DMS153 treated with DMSO at 0.1 percent for 48 hours (cell line): ENCODE measurements around the gene PLPPR4.
"Not testable (repeated sequence)": the region's sequence is repeated elsewhere in the genome, so short reads cannot be mapped to it uniquely, and the experiment has no call there.

Source experiments
- DNase-seq: peaks from one replicate; lab custom pipeline; 2025; ENCODE audit not compliant: unreplicated experiment; lab: John Stamatoyannopoulos, UW

The PLPPR4 gene

GRCh38 chr1:99264201-99265021, at the start of gene PLPPR4:
Gene PLPPR4, plus strand, starts transcription at chr1:99264492. Its CDS starts 102 bp downstream, at chr1:99264594.
- DNase-seq = no peak

GRCh38 chr1:99216956-99217355, 47.3 kb upstream of the PLPPR4 start:
- no peak for DNase-seq

GRCh38 chr1:99217599-99217998, 46.7 kb upstream of the PLPPR4 start:
- DNase-seq = no peak

DNA sequence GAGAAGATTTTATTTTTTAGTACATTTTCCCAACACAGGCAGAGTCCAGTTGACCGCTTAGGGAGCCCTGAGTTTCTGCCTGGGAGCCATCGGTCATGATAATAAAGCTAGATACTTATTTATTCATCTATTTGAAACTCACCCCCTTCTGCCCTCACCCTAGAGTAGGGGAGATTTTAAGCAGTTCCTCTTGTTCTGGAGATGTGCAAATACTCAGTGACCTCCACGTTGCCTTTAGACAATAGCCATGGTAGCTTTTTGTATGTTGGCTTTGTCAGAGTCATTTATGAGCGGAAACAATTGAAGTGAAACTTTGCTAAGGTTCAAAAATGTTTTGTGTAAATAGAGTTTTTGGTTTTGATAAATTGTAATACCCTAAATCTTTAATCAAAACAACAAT, 45.7 kb upstream of the PLPPR4 start:
- DNase-seq = no peak

DNA sequence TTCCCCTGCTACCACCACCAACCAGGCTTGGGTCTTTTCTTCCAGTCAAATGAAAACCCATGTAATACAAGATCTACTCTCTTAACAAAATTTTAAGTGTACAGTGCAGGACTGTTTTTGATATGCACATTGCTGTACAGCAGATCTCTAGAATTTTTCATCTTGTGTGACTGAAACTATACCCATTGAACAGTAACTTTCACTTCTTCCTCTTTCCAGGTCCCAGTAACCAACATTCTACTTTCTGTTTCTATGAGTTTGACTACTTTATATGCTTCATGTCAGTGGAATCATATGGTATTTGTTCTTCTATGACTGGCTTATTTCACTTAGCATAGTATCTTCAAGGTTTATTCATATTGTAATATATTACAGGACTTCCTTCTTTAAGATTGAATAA, 45.3 kb upstream of the PLPPR4 start:
- DNase-seq = no peak

GRCh38 chr1:99227056-99227897, 37.0 kb upstream of the PLPPR4 start:
- no peak for DNase-seq

- DNase-seq = no peak
Measured at GRCh38 chr1:99228153-99228552, 36.1 kb upstream of the PLPPR4 start.

DNA sequence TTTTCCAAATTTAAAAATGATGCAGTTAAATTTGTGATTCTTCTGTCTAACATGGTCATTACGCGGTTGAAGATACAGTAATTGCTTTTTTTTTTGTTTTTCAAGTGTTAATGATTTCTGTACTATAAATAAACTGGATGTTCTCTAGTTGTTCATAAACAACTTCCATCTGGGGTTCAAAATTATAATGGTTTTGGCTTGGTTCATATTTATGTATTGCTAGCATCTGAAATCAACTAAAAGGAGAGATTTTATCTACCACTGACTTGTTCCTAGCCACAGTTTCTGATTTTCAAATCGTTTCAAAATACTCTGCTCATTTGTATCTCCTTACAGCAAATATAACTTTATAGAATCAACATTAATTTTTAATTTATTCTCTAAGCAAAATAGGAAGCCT, 35.2 kb upstream of the PLPPR4 start:
- DNase-seq = no peak

- no peak for DNase-seq
Measured at GRCh38 chr1:99230695-99231094, 33.6 kb upstream of the PLPPR4 start.

DNA sequence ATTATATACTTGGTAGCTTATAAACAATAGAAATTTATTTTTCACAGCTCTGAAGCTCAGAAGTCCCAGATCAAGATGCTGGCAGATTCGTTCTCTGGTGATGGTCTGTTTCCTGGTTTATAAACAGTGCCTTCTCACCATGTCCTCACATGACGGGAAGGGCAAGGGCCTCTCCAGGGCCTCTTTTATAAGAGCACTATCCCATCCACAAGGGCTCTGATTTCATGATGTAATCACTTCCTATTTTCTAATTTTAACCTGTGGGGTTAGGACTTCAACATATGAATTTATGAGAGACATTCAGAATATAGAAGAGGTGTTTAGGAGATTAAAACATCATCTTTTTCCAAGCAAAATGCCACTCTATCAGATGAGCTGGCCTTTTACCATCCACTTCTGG, 32.1 kb upstream of the PLPPR4 start:
- no peak for DNase-seq

DNA sequence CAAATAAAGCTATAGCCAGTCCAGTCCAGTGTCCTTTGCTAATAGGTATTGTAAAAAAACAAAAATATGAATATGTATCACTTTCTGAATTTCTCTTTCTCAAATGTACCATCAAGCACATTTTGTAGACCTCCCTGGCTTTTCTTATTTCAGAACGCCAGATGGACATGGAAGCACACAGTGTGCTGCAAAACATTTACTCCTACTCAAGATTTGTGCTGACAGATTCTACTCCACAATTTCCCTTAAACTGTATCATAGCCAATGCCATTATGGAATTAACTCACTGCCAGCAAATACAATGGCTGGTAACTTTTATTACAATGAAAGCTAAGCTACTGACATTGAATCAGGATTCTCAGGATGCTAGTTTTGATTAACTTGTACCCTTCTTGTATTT, 30.8 kb upstream of the PLPPR4 start:
- no peak for DNase-seq

DNA sequence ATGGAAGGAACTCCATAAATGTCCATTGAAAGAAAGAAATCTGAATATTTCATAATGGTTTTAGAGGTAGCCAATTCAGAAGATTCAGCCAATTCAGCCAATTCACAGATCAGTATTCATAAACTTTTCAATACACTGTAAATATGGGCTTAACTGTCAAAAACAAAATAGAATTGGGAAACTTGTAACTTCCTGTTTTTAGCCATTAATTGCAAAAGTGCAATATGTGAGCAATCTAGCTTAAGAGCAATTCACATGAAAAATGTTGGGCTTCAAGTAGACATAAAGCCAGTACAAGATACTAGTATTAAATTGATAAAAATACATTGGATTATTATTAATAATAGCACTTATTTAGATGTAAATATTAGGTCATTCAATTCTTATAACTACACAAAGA, 27.5 kb upstream of the PLPPR4 start:
- no peak for DNase-seq

GRCh38 chr1:99239690-99240089, 24.6 kb upstream of the PLPPR4 start:
- DNase-seq = no peak

- no peak for DNase-seq
Measured at GRCh38 chr1:99240621-99241020, 23.7 kb upstream of the PLPPR4 start.

GRCh38 chr1:99246152-99246551, 18.1 kb upstream of the PLPPR4 start:
- DNase-seq = no peak

DNA sequence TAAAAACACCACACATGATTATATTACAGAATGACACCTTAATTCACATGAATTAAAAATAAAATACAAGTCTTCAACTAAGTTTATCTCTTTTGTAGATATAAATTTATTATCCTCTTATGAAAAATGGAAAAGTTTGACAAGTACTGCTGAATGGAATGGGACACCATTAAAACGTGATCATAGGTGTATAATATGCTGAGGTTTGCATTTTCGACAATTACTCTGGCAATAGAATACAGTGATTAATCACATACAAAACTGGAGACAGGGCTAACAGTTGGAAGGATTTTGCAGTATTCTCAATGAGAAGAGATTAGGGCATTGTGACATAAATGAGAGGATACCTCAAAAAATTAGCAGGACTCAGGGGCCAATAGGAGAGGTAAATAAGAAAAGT, 17.1 kb upstream of the PLPPR4 start:
- DNase-seq = no peak

- no peak for DNase-seq
Measured at GRCh38 chr1:99250728-99251127, 13.6 kb upstream of the PLPPR4 start.

DNA sequence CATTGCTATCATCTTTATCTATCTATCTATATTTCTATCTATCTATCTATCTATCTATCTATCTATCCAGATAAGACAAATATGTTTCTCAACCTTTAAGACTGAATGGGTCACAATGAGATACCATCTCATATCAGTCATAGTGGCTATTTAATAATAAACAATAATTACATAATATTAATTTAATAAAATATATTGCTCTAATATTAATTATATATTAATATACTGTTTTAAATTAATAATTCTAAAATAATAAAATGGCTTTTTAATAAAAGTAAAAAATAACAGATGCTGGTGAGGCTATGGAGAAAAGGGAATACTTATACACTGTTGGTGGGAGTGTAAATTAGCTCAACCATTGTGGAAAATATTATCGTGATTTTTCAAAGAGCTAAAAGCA, 13.0 kb upstream of the PLPPR4 start:
- DNase-seq = no peak

DNA sequence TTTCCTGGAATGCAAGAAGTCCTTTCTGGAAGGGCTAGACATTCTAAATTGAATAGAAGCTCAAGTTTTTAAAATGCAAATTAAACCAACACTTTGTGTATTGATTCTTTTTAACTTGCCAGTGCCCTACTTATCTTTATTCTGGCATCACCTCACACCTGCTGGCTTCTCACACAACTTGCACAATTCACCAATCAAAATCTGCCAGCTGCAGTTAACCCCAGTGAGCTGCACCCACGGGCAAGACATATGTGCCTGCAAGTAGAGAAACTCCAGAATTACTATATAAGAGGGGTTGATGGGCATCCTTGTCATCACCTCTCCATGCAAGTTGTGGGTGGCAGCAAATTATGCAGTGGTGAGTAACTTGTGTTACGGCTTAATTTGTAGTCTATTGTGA, 11.7 kb upstream of the PLPPR4 start:
- DNase-seq = no peak

- DNase-seq = not testable (repeated sequence)
Measured at GRCh38 chr1:99260402-99260801, 3.9 kb upstream of the PLPPR4 start.

DNA sequence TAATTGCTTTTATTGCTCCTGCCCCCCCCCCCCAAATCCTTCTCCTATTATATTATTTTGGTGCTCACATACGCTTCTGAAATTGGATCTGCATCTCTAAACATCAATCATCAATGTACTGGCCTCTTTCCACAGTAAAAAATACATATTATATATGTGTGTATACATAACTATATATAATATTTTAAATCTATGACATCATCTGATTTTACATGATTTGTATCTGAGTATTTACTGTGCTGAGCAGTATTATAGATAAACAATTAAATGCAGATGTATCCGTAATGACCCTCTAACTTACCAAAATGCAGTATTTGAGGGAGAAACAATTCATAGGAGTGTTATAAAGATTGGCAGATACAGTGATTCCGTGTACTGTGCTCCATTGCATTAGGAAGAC, 832 bp downstream of the PLPPR4 start:
- DNase-seq = no peak

- no peak for DNase-seq
Measured at GRCh38 chr1:99266726-99267125, 2.4 kb downstream of the PLPPR4 start.
